HL-60 (cell line): ENCODE measurements around the gene SNX10.

ENCODE experiments used
- CTCF ChIP-seq: IDR thresholded peaks from one replicate; pipeline ENCODE4 v1.5.1; 2011; ENCODE audit warnings: low read length, control low read depth, inconsistent platforms; ENCODE audit not compliant: insufficient read depth
- GABPA ChIP-seq: IDR thresholded peaks from 2 replicates; pipeline ENCODE4 v1.6.1; 2012; ENCODE audit warnings: low read depth
- POLR2AphosphoS5 ChIP-seq: IDR thresholded peaks from 2 replicates; pipeline ENCODE4 v1.6.1; 2012; ENCODE audit warnings: low read depth
- REST ChIP-seq: IDR thresholded peaks from 2 replicates; pipeline ENCODE4 v1.6.1; 2012; ENCODE audit warnings: low read depth; ENCODE audit not compliant: insufficient replicate concordance
- SPI1 ChIP-seq: IDR thresholded peaks from 2 replicates; pipeline ENCODE4 v1.6.1; 2012; ENCODE audit warnings: low read depth, mild to moderate bottlenecking, borderline replicate concordance

- TF ChIP-seq CTCF = no peak
- TF ChIP-seq GABPA = no peak
- no peak for TF ChIP-seq REST
- TF ChIP-seq SPI1 = no peak
- no peak for TF ChIP-seq POLR2AphosphoS5
Observed at GRCh38 chr7:26375726-26376174, 84.1 kb downstream of the SNX10 start.
